ENCODE results near the gene FREM2.

FREM2 gene

DNA sequence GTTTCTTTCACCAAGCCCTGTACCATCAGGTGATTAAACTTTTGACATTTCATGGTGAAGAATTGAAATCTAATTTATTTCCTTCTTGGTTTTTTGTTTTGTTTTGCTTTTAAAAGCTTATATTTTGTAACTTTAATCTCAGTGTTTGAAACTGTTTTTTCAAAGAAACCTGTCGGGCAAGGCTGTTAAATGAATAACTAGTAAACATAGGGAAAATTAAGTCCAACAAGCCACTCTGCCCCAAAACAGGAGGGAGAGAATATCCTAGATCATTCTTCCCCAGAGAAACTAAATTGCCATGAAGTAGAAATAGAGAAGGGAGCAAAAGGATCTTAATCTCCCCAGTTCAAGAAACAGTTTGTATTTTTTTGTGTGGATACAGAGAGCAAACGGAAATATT is 98.2 kb downstream of the FREM2 start:
- Histone ChIP-seq H3K36me3 (ENCODE audit: low read depth) (no peaks in the 10 kb centered on the region), H3K27ac (ENCODE audit: poor library complexity, severe bottlenecking) (no peak overlapping the region), H3K9me3 (ENCODE audit: severe bottlenecking) (no peaks in the 10 kb centered on the region), H3K4me3 (ENCODE audit: severe bottlenecking) (no peak overlapping the region), H3K4me1 (ENCODE audit: insufficient read depth, poor library complexity, severe bottlenecking) (no peaks in the 10 kb centered on the region), H3K27me3 (ENCODE audit: insufficient read depth, poor library complexity, severe bottlenecking) (no peaks in the 10 kb centered on the region)
- ATAC-seq (ENCODE audit: low read depth): no peak
- DNase-seq (ENCODE audit: low spot score): no peak
- TF ChIP-seq, protein P1, sequence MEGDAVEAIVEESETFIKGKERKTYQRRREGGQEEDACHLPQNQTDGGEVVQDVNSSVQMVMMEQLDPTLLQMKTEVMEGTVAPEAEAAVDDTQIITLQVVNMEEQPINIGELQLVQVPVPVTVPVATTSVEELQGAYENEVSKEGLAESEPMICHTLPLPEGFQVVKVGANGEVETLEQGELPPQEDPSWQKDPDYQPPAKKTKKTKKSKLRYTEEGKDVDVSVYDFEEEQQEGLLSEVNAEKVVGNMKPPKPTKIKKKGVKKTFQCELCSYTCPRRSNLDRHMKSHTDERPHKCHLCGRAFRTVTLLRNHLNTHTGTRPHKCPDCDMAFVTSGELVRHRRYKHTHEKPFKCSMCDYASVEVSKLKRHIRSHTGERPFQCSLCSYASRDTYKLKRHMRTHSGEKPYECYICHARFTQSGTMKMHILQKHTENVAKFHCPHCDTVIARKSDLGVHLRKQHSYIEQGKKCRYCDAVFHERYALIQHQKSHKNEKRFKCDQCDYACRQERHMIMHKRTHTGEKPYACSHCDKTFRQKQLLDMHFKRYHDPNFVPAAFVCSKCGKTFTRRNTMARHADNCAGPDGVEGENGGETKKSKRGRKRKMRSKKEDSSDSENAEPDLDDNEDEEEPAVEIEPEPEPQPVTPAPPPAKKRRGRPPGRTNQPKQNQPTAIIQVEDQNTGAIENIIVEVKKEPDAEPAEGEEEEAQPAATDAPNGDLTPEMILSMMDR (IDR thresholded peaks at IDR 0.05; ENCODE audit: poor library complexity, severe bottlenecking): no peak

DNA sequence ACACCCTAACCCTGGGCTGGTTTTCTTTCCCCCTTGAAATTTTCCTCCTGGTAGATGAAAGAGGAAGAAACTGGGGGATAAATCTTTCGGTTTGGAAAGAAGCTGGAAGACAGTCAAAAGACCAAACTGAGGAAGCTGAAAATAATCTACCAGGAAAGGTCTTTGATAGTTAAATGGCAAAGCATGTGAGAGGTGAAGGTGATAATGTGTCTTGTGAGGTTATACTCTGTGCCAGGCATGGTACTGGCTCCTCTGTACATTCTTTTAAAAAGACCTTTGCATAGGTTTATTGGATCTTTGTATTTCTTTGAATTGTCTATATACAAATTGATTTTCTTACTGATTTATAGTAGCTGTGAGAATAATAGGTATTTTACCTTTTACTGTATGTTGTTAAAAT is 98.6 kb downstream of the FREM2 start:
- no peak overlapping the region for H3K27ac ChIP-seq (ENCODE audit: poor library complexity, severe bottlenecking)
- no peak for ATAC-seq (ENCODE audit: low read depth)
- no peaks in the 10 kb centered on the region for H3K9me3 ChIP-seq (ENCODE audit: severe bottlenecking)

DNA sequence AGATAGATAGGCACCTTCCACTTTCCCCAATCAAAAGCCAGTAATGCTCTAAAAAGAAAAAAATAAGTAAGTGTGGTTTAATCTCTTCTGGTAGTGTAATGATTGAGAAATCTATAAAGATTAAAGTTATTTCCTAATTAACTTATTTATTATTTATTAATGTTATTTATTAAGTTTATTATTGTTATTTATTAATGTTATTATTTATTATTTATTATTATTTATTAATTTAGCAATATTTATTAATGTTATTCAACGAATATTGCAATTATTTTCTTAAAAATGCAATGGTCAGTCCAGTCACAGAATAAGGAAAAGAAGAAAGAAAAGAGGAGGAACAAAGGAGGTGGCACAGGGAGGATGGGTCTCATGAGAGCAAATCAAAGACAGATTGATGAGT is 100.7 kb downstream of the FREM2 start:
- TF ChIP-seq, protein P1 (IDR thresholded peaks at IDR 0.05; ENCODE audit: poor library complexity, severe bottlenecking): no peak
- no peak overlapping the region for H3K4me3 ChIP-seq (ENCODE audit: severe bottlenecking)
- no peak overlapping the region for H3K27ac ChIP-seq (ENCODE audit: poor library complexity, severe bottlenecking)
- ATAC-seq (ENCODE audit: low read depth): no peak
- peaks cover 3% of the 10 kb centered on the region for H3K27me3 ChIP-seq (ENCODE audit: insufficient read depth, poor library complexity, severe bottlenecking)
- H3K9me3 ChIP-seq (ENCODE audit: severe bottlenecking): no peaks in the 10 kb centered on the region
- H3K4me1 ChIP-seq (ENCODE audit: insufficient read depth, poor library complexity, severe bottlenecking): no peaks in the 10 kb centered on the region
- no peak for DNase-seq (ENCODE audit: low spot score)
- H3K36me3 ChIP-seq (ENCODE audit: low read depth): no peaks in the 10 kb centered on the region

More for the DNA sequence above, 98.6 kb downstream of the FREM2 start:
- H3K4me3 ChIP-seq (ENCODE audit: severe bottlenecking): no peak overlapping the region
- H3K4me1 ChIP-seq (ENCODE audit: insufficient read depth, poor library complexity, severe bottlenecking): no peaks in the 10 kb centered on the region
- DNase-seq (ENCODE audit: low spot score): no peak
- no peaks in the 10 kb centered on the region for H3K27me3 ChIP-seq (ENCODE audit: insufficient read depth, poor library complexity, severe bottlenecking)
- no peaks in the 10 kb centered on the region for H3K36me3 ChIP-seq (ENCODE audit: low read depth)
- TF ChIP-seq, protein P1 (IDR thresholded peaks at IDR 0.05; ENCODE audit: poor library complexity, severe bottlenecking): no peak

DNA sequence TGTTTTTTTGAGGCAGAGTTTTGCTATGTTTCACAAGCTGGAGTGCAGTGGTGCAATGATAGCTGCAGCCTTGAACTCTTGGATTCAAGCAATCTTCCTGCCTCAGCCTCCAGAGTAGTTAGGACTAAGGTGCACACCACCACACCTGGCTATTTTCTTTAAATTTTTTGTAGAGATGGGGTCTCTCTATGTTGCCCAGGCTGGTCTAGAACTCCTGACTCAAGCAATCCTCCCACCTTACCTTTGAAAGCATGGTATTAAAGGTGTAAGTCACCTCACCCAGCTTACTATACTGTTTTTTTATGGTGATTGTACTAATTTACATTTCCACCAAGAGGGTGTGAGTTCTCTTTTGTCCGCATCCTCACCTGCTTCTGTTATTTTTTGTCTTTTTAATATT is 110.0 kb downstream of the FREM2 start:
- Histone ChIP-seq H3K4me3 (ENCODE audit: severe bottlenecking) (no peak overlapping the region), H3K27ac (ENCODE audit: poor library complexity, severe bottlenecking) (no peak overlapping the region), H3K4me1 (ENCODE audit: insufficient read depth, poor library complexity, severe bottlenecking) (no peaks in the 10 kb centered on the region), H3K9me3 (ENCODE audit: severe bottlenecking) (no peaks in the 10 kb centered on the region), H3K27me3 (ENCODE audit: insufficient read depth, poor library complexity, severe bottlenecking) (peaks cover 3% of the 10 kb centered on the region), H3K36me3 (ENCODE audit: low read depth) (no peaks in the 10 kb centered on the region)
- TF ChIP-seq, protein P1 (IDR thresholded peaks at IDR 0.05; ENCODE audit: poor library complexity, severe bottlenecking): no peak
- DNase-seq (ENCODE audit: low spot score) (no peak), ATAC-seq (ENCODE audit: low read depth) (no peak)

DNA sequence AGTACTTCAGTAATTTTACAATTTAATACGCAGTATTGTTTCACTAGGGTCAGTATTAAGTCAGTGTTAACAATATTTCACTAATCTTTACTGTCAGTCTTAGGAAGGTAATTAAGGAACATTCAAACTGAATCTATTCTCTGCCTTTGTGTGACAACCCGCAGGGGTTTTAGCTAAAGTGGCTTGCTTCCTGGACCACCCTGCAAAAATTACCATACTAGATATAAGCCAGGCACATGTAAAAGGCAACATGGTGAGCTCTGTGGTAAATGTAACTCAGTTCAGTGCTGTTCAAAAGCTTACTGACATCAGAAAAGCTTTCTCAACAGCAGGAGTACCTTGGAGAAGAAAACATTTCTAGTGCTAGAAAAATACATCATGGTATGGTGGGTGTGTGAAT is 116.7 kb downstream of the FREM2 start:
- Histone ChIP-seq H3K27ac (ENCODE audit: poor library complexity, severe bottlenecking) (no peak overlapping the region), H3K9me3 (ENCODE audit: severe bottlenecking) (no peaks in the 10 kb centered on the region), H3K27me3 (ENCODE audit: insufficient read depth, poor library complexity, severe bottlenecking) (no peaks in the 10 kb centered on the region), H3K36me3 (ENCODE audit: low read depth) (no peaks in the 10 kb centered on the region), H3K4me1 (ENCODE audit: insufficient read depth, poor library complexity, severe bottlenecking) (no peaks in the 10 kb centered on the region), H3K4me3 (ENCODE audit: severe bottlenecking) (no peak overlapping the region)
- ATAC-seq (ENCODE audit: low read depth): no peak
- TF ChIP-seq, protein P1 (IDR thresholded peaks at IDR 0.05; ENCODE audit: poor library complexity, severe bottlenecking): no peak
- DNase-seq (ENCODE audit: low spot score): no peak

Measured in RWPE2 (cell line).